SU-DHL-6 (cell line): ENCODE data around the gene DET1.

Experiments used
- CTCF ChIP-seq: fragments of 200-600 bp; sonication (generic); IDR thresholded peaks from one replicate; pipeline ENCODE4 v1.5.1; 2017; ENCODE audit warnings: antibody characterized with exemption, mild to moderate bottlenecking, low read length, moderate library complexity; ENCODE audit not compliant: insufficient read depth, poor library complexity, severe bottlenecking
- EZH2phosphoT487 ChIP-seq: fragments of 200-600 bp; sonication (generic), shearing (Covaris generic); conservative IDR thresholded peaks from 2 replicates; pipeline ENCODE4 v1.6.1; 2018; ENCODE audit warnings: mild to moderate bottlenecking, antibody characterized with exemption, low read length, moderate library complexity, mixed read lengths

- no peak for TF ChIP-seq CTCF
- no peak for TF ChIP-seq EZH2phosphoT487
These were observed 82.5 kb downstream of the DET1 start for GRCh38 chr15:88463870-88464532.
